Neural cell (in vitro differentiated cells): Measurements from ENCODE around the gene ZNF750. TPM values are rescaled to one million over a fixed set of nuclear protein-coding genes. Genes with fewer than 3 reads are reported as not detected.

Experiments used
- H2AFZ ChIP-seq: fragments of 200-600, 300-800 bp; sonication (generic), shearing (Covaris generic); 2 replicates; pipeline ENCODE4 v1.6.0; 2014; ENCODE audit warnings: low read depth, mild to moderate bottlenecking, antibody characterized with exemption, low read length, moderate library complexity
- H3F3A ChIP-seq: fragments of 200-600 bp; shearing (Covaris generic); 2 replicates; pipeline ENCODE4 v1.6.1; 2016; ENCODE audit warnings: mild to moderate bottlenecking, moderate library complexity, mixed read lengths, antibody characterized with exemption, low read length; ENCODE audit not compliant: insufficient read depth, poor library complexity, severe bottlenecking
- H3K27ac ChIP-seq: fragments of 200-600, 300-800 bp; sonication (generic), shearing (Covaris generic); 2 replicates; pipeline ENCODE4 v1.5.1; 2014; ENCODE audit warnings: mild to moderate bottlenecking, low read length, moderate library complexity
- H3K27me3 ChIP-seq: fragments of 300-800, 200-600 bp; sonication (generic), shearing (Covaris generic); 2 replicates; pipeline ENCODE4 v1.6.0; 2014; ENCODE audit warnings: mild to moderate bottlenecking, low read depth, low read length, moderate library complexity; ENCODE audit not compliant: insufficient read depth
- H3K36me3 ChIP-seq: fragments of 300-800, 200-600 bp; sonication (generic), shearing (Covaris generic); 2 replicates; pipeline ENCODE4 v1.5.1; 2014; ENCODE audit warnings: mild to moderate bottlenecking, antibody characterized with exemption, low read length, moderate library complexity; ENCODE audit not compliant: insufficient read depth
- H3K4me2 ChIP-seq: fragments of 300-800, 200-600 bp; sonication (generic), shearing (Covaris generic); 2 replicates; pipeline ENCODE4 v1.6.0; 2014; ENCODE audit warnings: mild to moderate bottlenecking, low read length
- H3K4me3 ChIP-seq: fragments of 300-800, 200-600 bp; sonication (generic), shearing (Covaris generic); 2 replicates; pipeline ENCODE4 v1.5.1; 2014; ENCODE audit warnings: mild to moderate bottlenecking, low read length, moderate library complexity
- H3K79me2 ChIP-seq: fragments of 200-600 bp; shearing (Covaris generic); replicated peaks from 2 replicates; pipeline ENCODE4 v1.6.0; 2014; ENCODE audit warnings: mild to moderate bottlenecking, low read length, moderate library complexity; ENCODE audit not compliant: insufficient read depth
- H3K9ac ChIP-seq: fragments of 300-800, 200-600 bp; sonication (generic), shearing (Covaris generic); 2 replicates; pipeline ENCODE4 v1.6.1; 2016; ENCODE audit warnings: mild to moderate bottlenecking, low read length, mixed read lengths
- H3K9me2 ChIP-seq: fragments of 200-600 bp; shearing (Covaris generic); 2 replicates; pipeline ENCODE4 v1.6.1; 2016; ENCODE audit warnings: mild to moderate bottlenecking, low read length, mixed read lengths; ENCODE audit not compliant: insufficient read depth
- H3K9me3 ChIP-seq: fragments of 200-600, 300-800 bp; sonication (generic), shearing (Covaris generic); 2 replicates; pipeline ENCODE4 v1.6.1; 2016; ENCODE audit warnings: mild to moderate bottlenecking, mixed run types, low read length, moderate library complexity, mixed read lengths
- H4K20me1 ChIP-seq: fragments of 200-600 bp; shearing (Covaris generic); 2 replicates; pipeline ENCODE4 v1.6.1; 2016; ENCODE audit warnings: mild to moderate bottlenecking, mixed run types; ENCODE audit not compliant: insufficient read depth
- CTCF ChIP-seq: fragments of 450-650 bp; IDR thresholded peaks from 2 replicates; pipeline ENCODE4 v1.5.1; 2014; ENCODE audit warnings: antibody characterized with exemption, mild to moderate bottlenecking, moderate library complexity; ENCODE audit not compliant: poor library complexity, severe bottlenecking
- EP300 ChIP-seq: fragments of 450-650 bp; conservative IDR thresholded peaks from 2 replicates; pipeline ENCODE4 v1.6.1; 2014; ENCODE audit warnings: antibody characterized with exemption, mild to moderate bottlenecking, moderate library complexity; ENCODE audit not compliant: poor library complexity, severe bottlenecking
- EZH2 ChIP-seq: fragments of 200-600, 300-800 bp; shearing (Covaris generic), sonication (generic); IDR thresholded peaks from 2 replicates; pipeline ENCODE4 v1.6.1; 2014; ENCODE audit warnings: antibody characterized with exemption, low read length, borderline replicate concordance, mild to moderate bottlenecking; ENCODE audit not compliant: insufficient read depth, poor library complexity, severe bottlenecking
- MXI1 ChIP-seq: fragments of 450-650 bp; conservative IDR thresholded peaks from 2 replicates; pipeline ENCODE4 v1.6.1; 2014; ENCODE audit warnings: antibody characterized with exemption, mild to moderate bottlenecking; ENCODE audit not compliant: poor library complexity, severe bottlenecking
- POLR2AphosphoS5 ChIP-seq: IDR thresholded peaks from 2 replicates; pipeline ENCODE4 v1.6.1; 2012
- RAD21 ChIP-seq: fragments of 450-650 bp; conservative IDR thresholded peaks from 2 replicates; pipeline ENCODE4 v1.6.1; 2014; ENCODE audit warnings: antibody characterized with exemption, mild to moderate bottlenecking, moderate library complexity
- REST ChIP-seq: IDR thresholded peaks from 2 replicates; pipeline ENCODE4 v1.6.1; 2012; ENCODE audit warnings: borderline replicate concordance
- SMC3 ChIP-seq: fragments of 450-650 bp; conservative IDR thresholded peaks from 2 replicates; pipeline ENCODE4 v1.6.1; 2014; ENCODE audit warnings: antibody characterized with exemption, mild to moderate bottlenecking, moderate library complexity; ENCODE audit not compliant: poor library complexity
- TAF1 ChIP-seq: IDR thresholded peaks from 2 replicates; pipeline ENCODE4 v1.6.1; 2012; ENCODE audit warnings: low read depth
- polyA plus RNA-seq: library from polyadenylated mRNA; depleted of rRNA; stranded (reverse); fragments of >200 nt; gene quantifications from 2 replicates; pipeline ENCODE4 v1.2.3, GENCODE V29; 2014

The ZNF750 gene
- polyA plus RNA-seq, 1 donor from 2014 or later, result not detected

- Histone ChIP-seq H3K27me3 (no peaks in the 10 kb centered on the region), H3K9me2 (no peaks in the 10 kb centered on the region), H3K4me2 (no peak overlapping the region), H3K9me3 (no peaks in the 10 kb centered on the region), H3K36me3 (peaks cover 6% of the 10 kb centered on the region), H3K9ac (no peak overlapping the region), H4K20me1 (no peaks in the 10 kb centered on the region), H3F3A (no peaks in the 10 kb centered on the region), H3K27ac (no peak overlapping the region), H3K4me3 (no peak overlapping the region), H3K79me2 (no peaks in the 10 kb centered on the region), H2AFZ (no peak overlapping the region)
- no peak for TF ChIP-seq POLR2AphosphoS5
- TF ChIP-seq MXI1, result no peak
- TF ChIP-seq CTCF, result no peak
- no peak for TF ChIP-seq TAF1
- TF ChIP-seq RAD21, result no peak
- TF ChIP-seq EP300, result no peak
- TF ChIP-seq REST, result no peak
- no peak for TF ChIP-seq EZH2
- TF ChIP-seq SMC3, result no peak
Observed at GRCh38 chr17:82870091-82870491, 30.3 kb upstream of the ZNF750 start.

- no peaks in the 10 kb centered on the region for H3F3A ChIP-seq
- no peaks in the 10 kb centered on the region for H3K27me3 ChIP-seq
- TF ChIP-seq MXI1 (no peak), RAD21 (no peak), REST (no peak), CTCF (no peak), EZH2 (no peak), EP300 (no peak), POLR2AphosphoS5 (no peak), TAF1 (no peak), SMC3 (no peak)
- H3K4me2 ChIP-seq, result no peak overlapping the region
- no peaks in the 10 kb centered on the region for H3K79me2 ChIP-seq
- H3K36me3 ChIP-seq, result peaks cover 6% of the 10 kb centered on the region
- H3K9me2 ChIP-seq, result no peaks in the 10 kb centered on the region
- no peaks in the 10 kb centered on the region for H3K9me3 ChIP-seq
- H3K27ac ChIP-seq, result no peak overlapping the region
- H3K9ac ChIP-seq, result no peak overlapping the region
- H4K20me1 ChIP-seq, result no peaks in the 10 kb centered on the region
- no peak overlapping the region for H3K4me3 ChIP-seq
- no peak overlapping the region for H2AFZ ChIP-seq
Observed at GRCh38 chr17:82869536-82869935, 29.7 kb upstream of the ZNF750 start.
